Measurements from ENCODE around the gene HBE1.
"Not testable (repeated sequence)": the region's sequence is repeated elsewhere in the genome, so short reads cannot be mapped to it uniquely, and the experiment has no call there.

HBE1 gene

DNA sequence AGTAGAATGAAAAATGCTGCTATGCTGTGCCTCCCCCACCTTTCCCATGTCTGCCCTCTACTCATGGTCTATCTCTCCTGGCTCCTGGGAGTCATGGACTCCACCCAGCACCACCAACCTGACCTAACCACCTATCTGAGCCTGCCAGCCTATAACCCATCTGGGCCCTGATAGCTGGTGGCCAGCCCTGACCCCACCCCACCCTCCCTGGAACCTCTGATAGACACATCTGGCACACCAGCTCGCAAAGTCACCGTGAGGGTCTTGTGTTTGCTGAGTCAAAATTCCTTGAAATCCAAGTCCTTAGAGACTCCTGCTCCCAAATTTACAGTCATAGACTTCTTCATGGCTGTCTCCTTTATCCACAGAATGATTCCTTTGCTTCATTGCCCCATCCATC is 14.9 kb upstream of the HBE1 start:
- no peak for DNase-seq

DNA sequence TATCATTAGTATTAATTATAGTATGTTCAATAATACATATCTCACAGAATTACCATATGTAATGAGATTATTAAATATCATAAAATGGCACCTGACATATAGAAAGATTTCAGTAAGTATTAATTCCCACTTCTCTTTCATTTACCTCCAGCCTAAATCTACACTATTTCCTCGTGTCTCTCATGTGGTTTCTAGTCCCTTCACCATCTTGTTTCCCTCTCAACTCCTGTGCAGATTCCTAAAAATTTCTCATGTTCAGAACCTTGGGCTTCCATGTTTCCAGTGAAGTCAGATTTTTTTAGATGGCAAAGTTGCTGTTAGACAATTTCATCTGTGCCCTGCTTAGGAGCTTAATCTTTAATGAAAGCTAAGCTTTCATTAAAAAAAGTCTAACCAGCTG is 14.1 kb upstream of the HBE1 start:
- DNase-seq: no peak

DNA sequence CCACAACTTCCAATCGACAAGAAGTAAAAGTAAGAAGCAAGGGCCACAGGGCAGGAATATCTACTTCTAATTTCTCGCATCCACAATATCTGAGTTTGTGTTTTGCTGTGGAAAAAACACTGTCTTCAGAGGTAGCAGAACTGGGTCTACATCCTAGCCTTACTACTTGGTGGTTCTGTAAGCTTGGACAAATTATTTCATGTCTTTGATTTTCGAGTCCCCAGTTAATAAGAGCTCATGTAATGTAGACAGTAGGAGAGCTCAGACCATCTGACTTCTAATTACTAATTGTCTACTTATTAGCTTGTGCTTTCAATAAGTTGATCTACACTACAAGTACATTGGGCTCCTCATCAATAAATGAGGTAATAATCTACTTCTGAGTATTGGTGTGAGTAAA is 13.3 kb upstream of the HBE1 start:
- DNase-seq: no peak

DNA sequence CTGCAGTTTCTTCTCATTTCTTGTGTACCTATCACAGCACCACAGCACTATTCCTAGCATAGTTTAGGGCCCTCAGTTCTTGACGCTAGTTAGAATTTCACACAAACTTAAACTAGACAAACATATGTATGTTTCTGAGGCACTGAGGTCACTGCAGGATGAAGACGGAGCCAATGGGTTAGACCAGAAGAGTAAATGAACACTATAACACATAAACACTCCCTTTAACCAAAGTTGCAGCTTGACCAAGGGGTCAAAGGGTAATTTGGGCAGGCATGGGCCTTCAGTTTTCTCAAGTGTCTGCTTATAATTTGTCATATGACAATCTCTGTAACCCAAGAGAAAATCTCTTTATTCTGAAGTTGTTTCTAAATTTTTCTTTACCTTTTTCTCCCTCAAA is 12.9 kb upstream of the HBE1 start:
- DNase-seq: no peak

- no peak for DNase-seq
Measured at GRCh38 chr11:5281596-5281995, 11.9 kb upstream of the HBE1 start.

DNA sequence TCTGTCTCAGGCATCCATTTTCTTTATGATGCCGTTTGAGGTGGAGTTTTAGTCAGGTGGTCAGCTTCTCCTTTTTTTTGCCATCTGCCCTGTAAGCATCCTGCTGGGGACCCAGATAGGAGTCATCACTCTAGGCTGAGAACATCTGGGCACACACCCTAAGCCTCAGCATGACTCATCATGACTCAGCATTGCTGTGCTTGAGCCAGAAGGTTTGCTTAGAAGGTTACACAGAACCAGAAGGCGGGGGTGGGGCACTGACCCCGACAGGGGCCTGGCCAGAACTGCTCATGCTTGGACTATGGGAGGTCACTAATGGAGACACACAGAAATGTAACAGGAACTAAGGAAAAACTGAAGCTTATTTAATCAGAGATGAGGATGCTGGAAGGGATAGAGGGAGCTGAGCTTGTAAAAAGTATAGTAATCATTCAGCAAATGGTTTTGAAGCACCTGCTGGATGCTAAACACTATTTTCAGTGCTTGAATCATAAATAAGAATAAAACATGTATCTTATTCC is 10.9 kb upstream of the HBE1 start:
- DNase-seq: no peak

DNA sequence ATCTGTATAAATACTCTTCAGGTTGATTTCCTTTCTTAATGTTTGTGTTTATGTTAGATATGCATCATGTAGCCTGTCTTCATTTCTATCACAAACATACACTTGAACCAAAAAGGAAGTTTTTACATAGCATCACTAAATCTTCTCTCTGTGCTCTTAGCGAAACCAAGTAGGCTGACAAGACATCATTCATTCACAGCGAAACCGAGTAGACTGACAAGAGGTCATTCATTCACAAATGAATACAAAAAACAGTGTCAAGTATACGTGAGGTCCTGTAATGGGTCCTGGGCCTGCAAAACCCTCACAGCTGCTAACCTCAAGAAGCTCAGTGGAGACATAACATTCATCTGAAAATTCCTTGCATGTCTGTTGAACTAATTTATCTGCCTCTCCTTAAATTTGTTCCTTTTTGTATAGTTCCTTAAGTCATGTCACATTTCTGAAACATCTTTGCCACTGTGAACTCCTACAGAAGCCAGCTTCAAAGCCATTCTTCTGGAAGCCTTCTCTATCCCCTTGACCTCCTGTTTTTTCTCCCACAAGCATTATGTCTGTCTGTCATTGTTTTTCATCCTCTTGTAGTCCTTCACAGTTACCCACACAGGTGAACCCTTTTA is 9.8 kb upstream of the HBE1 start:
- DNase-seq: no peak

GRCh38 chr11:5277807-5278382 is 8.2 kb upstream of the HBE1 start:
- DNase-seq: no peak

DNA sequence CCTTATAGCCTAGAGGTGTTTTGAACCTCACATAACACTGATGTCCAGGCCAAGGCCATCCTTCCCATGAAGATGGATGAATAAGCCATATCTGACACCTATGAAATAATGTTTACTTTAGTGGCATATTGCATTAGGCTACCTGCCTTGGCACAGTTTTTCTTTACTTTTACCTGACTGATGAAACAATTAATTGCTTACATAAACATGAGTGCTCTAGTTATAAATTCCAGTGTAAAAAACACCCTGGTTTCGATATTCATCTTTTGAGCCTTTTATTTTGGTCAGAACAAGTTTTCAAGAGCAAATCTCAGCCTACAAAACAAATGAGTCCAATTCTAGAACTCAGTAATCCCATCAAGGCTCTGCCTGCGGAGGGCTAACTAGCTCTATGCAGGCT is 7.0 kb upstream of the HBE1 start:
- no peak for DNase-seq

- no peak for DNase-seq
Measured at GRCh38 chr11:5275369-5276110, 5.8 kb upstream of the HBE1 start.

DNA sequence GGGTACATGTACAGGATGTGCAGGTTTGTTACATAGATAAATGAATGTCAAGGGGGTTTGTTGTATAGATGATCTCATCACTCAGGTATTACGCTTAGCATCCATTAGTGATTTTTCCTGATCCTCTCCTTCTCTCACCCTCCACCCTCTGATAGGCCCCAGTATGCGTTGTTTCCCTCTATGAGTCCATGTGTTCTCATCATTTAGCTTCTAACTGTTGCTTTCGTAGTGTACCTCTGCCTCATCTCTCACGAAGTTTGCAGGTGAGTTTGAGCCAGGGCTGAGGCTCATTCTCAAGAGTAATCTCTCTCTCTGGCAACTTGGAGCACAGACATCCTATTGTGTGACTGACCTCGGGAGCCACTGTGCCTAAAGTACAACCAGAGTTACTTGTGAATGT is 4.7 kb upstream of the HBE1 start:
- no peak for DNase-seq

- no peak for DNase-seq
Measured at GRCh38 chr11:5272395-5273017, 2.8 kb upstream of the HBE1 start.

DNA sequence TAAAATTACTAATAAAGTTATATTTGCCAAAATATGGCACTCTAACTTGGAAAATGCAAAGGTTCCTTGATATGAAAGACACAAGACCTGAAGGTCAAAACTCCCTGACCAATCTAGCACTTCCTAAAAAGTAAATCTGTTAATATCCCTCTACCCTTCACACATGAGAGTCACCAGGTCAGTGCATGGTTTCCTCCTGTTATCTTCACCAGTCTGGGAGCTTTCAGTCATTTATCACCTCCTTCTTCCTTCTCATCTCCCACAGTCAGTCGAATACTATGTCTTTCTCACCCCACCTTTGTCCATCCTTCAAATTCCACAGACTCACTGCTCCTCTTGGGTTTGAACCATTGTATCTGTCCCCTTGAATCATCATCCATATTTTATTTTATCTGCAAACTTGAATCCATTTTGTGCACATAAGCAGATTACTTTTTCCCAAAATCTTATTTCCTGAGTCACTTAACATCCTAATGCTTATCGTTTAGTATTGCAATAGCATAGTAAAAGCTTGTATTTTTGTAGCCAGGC is 2.6 kb downstream of the HBE1 start:
- no peak for DNase-seq

DNA sequence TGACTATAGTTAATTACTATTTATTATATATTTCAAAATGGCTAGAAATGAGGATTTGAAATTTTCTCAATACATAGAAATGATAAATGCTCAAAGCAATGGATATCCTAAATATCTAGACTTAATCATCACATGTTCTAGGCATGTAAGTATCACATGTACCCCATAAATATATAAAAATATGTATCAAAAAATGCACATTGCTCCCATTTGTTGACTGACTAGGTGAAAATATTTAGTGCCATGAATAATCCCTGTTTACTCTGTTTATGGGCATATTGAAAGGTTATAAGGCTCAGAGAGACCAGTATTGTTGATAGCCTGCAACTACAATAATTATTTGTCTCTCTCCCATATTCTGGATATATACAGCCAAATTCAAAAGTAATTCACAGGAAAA is 3.1 kb downstream of the HBE1 start:
- no peak for DNase-seq

GRCh38 chr11:5265832-5266231 is 3.9 kb downstream of the HBE1 start:
- no peak for DNase-seq

DNA sequence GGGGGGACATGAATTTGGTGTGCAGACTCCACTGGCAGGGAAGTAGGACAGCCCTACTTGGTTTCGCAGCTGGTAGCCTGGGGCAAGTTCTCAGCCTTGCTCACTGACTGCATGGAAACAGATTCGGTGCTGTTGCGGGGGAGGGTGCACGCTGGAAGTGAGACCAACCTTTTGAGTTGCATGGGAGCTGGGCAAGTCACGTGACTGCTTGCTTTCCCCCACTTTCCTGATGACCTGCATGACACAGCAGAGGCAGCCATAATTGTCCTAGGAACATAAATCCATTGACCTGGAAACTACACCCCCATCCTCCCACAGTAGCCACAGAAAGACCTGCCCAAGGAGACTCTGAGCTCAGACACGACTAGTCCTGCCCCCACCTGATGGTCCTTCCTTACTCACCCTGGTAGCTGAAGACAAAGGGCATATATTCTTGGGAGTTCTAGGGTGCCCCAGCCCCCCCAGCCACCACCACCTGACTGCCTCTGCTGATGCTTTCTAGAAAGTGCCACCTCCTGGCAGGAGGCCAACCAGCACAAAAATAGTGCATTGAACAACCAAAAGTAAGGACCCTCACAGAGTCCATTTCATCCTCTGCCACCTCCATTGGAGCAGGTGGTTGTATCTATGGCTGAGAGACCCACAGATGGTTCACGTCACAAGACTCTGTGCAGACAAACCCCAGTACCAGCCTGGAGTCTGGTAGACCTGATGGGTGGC is 11.0 kb downstream of the HBE1 start:
- no peak for DNase-seq

DNA sequence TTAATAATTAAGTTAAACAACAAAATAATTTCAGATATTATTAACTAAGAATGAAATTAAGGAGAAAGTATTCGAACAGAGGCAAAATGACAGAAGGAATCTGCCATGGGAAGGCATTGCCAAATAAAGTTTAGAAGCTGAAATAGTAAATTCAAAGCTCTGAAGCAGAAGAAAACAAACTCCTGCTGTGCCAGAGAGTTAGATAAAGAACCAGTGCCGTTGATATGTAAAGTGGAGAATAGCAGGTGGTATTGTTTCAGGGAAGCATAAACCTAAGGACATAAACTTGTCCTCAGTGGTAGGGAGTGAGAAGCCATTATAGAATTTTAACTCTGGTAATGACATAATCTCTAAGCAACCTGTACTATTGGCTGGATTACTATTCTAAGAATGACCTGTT is 12.4 kb downstream of the HBE1 start:
- no peak for DNase-seq

- not testable (repeated sequence) for DNase-seq
Measured at GRCh38 chr11:5254646-5255413, 14.9 kb downstream of the HBE1 start, which contains the start of gene HBG2. TSS of gene HBG2 (minus strand) at chr11:5254781. CDS start at chr11:5254728, 53 bp downstream.

DNA sequence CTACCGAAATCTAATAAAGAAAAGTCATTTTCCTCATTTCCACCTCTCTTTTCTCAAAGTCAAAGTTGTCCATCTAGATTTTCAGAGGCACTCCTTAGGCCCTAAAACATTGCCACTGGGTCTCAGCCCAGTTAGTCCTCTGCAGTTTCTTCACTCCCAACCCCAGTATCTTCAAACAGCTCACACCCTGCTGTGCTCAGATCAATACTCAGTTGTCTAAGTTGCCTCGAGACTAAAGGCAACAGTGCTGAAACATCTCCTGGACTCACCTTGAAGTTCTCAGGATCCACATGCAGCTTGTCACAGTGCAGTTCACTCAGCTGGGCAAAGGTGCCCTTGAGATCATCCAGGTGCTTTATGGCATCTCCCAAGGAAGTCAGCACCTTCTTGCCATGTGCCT is 15.7 kb downstream of the HBE1 start:
- not testable (repeated sequence) for DNase-seq

GRCh38 chr11:5253440-5253839 is 16.3 kb downstream of the HBE1 start:
- not testable (repeated sequence) for DNase-seq

DNA sequence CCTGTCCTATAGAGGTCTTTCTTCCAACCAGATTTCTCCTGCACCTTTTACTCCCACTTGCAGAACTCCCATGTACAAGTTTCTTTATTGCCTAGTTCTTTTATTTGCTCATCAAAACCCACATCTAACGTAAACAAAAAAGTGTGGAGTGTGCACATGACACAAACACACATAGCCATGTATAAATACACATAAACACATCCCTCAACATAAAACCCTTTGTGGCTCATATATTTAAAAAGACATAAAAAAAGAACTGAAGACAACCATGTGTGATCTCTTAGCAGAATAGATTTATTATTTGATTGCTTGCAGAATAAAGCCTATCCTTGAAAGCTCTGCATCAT is 16.9 kb downstream of the HBE1 start:
- no peak for DNase-seq

All from hippocampal formation (tissue), 2 donors.